HG03060 (cell line): Measurements from ENCODE around the gene RAET1L.
"Not testable (repeated sequence)": the region's sequence is repeated elsewhere in the genome, so short reads cannot be mapped to it uniquely, and the experiment has no call there.

Source experiments
- ATAC-seq: cut with Tn5 transposase; IDR thresholded peaks from one replicate; pipeline ENCODE4 v1.9.1; 2021; ENCODE audit warnings: low read depth, moderate number of reproducible peaks; ENCODE audit not compliant: unreplicated experiment

Gene RAET1L

DNA sequence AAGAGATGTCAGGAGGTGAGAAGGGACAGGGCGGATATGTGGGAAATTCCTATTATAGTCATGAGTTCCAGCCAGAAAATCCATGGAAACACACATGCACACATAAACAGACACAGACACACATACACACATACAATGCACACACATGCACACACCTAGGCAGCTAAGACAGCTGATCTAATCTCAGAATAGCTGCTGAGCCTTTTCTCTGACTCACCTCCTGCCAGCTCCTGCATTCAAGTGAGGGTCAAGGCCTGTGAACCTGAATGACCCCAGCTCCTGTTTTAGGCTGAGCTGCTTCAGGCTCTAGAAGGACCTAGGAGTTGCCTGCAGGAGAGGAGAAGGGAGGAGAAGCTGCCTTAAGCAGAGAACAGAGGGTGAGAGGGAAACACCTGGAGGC is 21.6 kb upstream of the RAET1L start:
- ATAC-seq: no peak

DNA sequence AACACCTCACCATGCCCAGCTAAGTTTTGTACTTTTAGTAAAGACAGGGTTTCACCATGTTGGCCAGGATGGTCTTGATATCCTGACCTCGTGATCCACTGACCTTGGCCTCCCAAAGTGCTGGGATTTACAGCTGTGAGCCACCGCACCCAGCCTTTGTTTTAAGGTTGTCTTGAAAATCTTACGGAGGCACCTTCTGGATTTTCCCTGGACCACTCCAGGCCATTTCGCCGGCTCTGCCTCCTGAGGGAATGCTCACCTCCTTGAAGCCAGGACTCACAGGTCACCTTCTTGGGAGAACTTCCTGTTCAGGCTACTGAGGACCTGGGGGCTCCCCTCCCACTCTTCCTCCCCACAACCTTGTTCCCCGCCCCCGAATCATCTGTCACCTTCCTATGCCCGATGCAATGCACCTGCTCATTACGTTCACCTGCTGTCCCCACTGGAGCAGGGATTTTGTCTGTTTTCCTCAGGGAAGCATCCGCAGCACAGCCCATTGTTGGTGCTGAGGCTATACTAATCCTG is 19.4 kb upstream of the RAET1L start:
- ATAC-seq: no peak

DNA sequence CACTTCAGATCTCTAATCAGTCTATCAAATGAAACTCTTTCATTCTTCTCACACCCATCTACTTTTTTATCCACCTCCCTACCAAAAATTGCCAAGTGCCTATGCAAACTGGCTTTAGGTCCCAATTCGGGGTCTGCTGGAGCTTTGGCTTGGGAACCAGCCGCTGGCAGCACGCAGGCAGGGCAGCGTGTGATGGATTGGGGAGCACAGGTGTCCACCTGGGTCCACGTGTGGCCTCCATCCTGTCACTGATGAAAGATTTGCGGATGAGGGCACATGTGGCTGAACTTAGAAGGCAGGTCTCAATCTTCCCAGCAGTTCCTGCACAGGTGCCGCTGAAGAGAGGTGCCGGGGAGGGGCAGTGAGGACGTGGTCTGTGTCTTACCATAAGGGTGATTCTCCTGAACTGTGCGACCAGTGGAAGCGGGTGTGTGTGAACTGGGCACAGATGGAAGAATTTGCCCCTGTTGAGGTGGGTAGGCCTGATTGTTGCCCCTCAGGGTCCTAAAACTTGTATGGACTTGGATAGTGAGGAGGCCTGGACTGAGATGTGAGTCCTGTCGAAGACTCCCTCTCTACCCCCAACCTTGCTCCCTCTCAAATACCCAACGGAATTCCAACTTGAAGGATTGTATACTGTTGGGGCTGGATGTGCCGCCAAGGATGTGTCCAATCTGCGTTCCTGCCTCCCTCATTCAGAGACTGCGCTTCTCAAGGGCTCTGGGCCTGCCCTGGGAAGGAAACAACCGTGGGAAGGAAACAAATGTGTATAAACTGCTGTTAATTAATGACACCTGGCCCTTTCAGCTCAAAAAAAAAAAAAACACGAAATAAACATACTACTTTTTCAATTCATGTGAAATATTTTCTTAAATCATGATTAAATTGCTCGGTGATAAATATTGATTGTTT is 18.4 kb upstream of the RAET1L start:
- no peak for ATAC-seq

DNA sequence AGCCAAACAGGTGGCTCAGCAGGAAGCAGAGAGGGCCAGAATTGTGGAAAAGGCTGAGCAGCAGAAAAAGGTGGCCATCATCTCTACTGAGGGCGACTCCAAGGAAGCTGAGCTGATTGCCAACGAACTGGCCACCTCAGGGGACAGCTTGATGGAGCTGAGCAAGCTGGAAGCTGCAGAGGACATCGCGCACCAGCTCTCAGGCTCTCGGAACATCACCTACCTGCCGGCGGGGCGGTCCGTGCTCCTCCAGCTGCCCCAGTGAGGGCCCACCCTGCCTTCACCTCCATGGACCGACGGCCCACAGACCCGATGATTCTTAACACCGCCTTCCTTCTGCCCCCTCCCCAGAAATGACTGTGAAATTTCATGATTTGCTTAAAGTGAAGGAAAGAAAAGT is 17.8 kb upstream of the RAET1L start:
- no peak for ATAC-seq

DNA sequence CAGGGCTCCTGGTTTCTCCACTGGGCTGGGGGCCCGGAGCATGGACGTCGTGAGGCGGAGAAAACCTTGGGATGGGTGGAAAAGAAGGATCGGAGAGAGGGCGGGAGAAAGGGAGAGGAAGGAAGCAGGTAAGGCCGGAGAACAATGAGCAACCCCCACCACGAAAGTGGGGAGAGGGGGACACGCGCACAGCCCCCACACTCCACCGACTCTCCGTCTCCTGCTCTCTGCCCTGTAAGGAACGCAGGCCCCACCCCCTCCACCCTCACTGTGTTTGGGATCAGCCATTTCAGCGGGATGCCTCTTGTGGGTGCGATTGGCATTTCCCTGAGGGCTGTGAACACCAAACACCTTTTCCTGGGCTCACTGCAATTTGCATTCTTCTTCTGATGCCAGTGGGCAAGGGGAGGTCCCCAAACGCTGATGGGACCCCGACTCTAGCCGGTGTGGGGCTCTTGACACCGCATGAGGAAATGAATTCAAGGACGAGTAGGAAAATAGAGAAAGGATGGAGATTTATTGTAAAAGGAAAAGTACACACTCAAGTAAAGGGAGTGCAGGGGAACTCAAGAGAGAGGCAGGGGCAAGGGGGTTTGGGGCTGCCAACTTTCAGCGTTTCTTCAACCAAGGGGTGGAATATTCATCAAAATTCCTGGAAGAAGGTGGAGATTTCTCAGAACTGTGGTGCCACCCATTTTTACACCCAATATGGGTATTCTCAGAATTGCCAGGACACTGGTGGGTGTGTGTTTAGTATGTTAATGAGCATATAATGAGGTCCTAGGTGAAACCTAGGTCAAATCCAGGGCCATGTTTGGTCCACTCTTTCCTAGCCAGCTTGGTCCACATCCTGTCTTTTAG is 13.1 kb upstream of the RAET1L start:
- no peak for ATAC-seq

DNA sequence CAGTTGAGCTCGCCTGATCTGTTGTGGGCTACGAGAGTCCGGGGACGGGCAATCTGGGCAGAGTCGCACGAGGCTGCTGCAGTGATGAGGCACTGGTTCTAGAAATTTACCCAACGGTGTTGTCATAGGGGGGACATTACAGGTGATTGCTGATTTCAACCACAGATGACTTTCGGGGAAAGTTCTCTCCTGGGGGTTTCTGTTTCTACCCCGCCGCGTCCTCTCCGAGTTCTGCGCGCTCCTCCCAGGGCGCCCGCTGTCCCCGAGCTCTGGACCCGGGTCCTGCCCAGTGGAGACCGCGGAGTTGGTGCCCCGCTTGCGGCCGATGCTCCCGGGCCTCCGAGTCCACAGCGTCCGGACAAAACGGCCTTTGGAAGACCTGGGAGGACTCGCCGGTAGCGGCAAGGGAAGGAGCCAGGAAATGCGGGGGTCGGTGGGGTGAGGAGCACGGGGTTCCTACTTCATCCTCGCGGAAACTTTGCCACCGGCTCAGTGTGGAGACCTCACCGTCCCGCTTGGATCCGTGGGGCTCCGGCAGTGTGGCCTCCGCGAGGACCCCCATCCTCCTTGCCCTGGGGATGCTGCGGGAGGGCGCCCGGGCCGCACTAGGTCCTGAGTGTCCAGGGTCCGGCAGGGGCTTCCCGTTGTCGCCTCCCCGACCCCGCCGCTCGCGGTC is 12.3 kb upstream of the RAET1L start:
- ATAC-seq: no peak

DNA sequence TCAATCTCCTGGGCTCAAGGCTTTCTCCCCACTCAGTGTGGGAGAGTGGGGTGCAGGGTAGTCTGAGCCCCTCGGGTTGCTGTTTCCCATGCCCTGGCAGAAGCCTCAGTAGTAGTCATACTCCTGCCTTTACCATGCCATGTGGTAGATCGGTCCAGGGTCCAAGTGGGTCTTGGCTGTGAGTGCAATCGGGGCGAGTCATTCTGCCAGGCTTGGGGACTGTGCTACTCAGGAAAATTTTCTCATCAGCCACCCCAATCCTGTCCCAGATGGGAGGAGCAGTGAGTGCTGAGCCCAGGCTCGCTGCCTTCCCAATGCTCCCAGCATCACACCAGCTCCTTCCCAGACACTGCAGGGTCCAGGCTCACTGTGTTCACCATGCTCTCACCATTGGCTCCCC is 10.7 kb upstream of the RAET1L start:
- no peak for ATAC-seq

DNA sequence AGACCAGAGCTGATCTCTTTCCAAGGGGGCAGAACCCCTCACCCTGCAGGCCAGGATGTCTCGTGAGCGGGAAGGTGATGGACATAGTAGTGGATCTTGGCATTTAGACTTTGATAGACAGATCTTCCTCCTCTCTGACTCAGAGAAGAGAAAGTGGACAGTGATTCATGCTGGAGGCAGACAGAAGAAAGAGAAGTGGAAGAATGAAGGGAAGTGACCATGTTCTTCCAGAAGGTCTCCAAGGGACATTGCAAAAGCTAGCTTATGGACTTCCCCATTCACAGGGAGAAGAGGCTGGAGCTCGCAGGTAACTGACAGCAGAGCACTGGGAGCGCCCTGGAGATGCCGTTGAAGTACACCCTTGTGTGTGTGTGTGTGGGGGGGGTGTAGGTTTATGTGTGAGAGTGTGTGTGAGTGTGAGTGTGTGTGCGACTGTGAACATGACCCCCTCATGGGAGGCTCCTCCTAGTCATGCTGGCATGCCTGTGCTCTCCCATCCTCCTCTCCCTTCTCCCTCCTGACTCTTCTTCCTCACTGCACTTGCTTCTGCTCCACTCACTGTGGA is 8.0 kb upstream of the RAET1L start:
- ATAC-seq: no peak

DNA sequence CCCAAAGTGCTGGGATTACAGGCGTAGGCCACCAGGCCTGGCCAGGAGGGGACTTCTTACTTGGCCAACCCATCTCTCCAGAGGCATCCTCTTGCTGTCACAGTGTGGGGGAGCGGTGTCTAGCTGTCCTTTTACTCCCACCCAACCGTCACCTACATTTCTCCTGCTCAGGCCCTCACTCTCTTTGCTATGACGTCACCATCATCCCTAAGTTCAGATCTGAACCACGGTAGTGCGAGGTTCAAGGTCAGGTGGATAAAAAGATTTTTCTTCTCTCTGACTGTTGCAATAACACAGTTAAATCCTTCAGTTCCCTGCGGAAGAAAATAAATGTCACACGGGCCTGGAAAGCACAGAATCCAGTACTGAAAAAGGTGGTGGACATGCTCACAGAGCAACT is 7.3 kb upstream of the RAET1L start:
- ATAC-seq: no peak

DNA sequence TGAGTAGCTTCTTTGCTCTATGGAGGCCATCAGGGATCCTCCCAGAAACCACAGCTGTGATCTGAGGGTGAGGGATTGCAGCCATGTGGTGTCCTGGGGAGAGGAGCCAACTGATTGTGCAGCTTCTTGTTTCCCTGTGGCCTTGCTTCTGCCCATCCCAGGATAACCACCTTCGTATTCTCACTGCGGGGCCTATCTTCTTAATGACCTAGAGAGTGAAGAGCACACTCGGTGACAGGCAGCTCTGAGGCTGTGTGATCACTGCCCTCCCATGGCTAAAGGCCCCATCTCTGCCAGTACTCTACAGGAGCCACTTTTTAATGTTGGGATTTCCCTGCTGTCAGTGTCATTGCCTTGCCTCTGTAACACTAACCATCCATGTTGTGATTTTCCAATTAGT is 5.3 kb upstream of the RAET1L start:
- ATAC-seq: no peak

DNA sequence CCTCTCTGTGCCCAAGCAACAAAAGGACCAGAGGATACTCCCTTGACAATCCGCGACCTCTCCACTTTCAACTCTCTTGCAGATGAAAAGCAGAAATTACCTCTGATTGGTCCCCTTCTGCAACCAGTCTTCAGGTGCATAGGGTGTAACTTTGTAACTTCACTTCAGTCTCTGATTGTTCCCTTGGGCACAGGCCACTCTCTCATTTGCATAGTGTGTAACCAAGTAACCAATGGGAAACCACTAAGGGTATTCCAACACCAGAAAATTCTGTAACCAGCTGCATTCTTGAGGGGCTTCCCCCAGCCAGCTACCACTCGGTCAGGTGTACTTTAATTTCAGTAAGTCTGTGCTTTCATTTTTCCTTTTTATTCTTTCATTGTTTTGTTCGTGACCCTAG is 4.4 kb upstream of the RAET1L start:
- no peak for ATAC-seq

DNA sequence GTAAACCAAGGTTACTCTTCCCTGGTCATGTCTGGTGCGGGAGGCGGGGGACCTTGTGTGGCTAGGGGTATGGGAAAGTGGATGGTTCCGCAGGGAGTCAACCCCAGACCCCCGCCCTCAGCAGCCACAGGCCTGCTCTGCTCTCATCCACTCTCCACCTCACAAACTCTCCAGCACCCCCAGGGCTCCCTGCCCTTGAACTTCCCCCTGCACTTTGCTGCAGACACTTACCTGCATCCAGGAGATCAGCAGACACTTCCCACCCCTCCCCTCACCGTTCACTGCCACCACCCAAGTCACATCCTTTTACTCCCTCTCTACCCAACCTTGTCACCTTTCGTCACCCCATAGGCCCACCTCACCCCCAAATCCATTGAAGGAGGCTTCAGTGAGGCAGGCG is 3.9 kb upstream of the RAET1L start:
- ATAC-seq: no peak

DNA sequence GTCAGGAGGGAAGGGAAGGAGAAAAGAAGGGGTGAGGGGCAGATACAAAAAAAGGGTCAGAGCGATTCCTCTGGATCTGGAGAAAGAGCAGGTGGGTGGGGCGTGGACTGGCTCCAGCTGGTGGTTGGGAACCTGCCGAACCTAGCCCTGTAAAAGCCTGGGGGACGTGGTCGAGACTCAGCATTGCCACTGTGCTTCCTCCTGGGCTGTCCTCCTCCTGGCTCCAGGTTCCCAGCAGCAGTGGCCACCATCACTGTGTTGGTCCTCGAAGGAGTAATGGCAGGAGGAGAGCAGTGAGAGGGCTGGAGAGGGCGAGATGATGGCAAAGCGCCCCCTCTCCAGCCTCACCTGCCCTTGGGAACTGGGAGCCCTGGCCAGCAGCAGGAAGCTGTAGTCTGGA is 3.5 kb upstream of the RAET1L start:
- no peak for ATAC-seq

DNA sequence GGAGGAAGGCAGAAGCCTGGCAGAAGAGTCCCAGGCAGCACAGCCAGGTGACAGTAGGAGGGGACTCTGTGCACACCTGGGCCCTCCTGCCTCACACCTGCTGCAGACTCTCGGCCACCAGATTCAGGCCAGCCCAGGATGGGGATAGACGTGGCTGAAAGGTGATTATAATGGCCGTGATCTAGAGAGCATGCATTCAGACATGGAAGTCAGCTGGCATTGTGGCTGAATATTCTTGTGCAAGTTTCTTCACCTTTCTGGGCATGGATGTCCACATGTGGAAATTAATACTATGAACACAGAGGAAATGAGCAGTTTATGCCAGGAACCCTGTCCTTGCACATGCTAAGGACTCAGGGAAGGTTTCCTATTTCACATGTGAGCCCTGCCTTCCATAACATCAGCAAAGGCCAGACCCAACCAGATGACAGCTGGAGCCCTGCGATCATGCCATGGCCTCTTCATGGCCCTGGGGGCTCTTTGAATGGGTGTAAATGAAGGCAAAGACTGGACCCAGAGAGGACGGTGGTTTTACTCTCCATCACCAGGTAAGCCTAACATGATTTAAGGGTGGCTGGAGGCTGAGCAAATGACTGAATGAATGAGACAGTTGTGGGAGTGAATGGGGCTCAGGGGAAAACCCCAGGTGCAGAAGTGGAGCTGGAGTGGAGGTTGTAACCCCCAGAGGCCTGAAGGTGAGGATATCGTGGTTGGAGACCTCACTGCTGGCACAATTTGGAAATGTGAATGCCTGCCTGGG is 2.7 kb upstream of the RAET1L start:
- ATAC-seq: no peak

DNA sequence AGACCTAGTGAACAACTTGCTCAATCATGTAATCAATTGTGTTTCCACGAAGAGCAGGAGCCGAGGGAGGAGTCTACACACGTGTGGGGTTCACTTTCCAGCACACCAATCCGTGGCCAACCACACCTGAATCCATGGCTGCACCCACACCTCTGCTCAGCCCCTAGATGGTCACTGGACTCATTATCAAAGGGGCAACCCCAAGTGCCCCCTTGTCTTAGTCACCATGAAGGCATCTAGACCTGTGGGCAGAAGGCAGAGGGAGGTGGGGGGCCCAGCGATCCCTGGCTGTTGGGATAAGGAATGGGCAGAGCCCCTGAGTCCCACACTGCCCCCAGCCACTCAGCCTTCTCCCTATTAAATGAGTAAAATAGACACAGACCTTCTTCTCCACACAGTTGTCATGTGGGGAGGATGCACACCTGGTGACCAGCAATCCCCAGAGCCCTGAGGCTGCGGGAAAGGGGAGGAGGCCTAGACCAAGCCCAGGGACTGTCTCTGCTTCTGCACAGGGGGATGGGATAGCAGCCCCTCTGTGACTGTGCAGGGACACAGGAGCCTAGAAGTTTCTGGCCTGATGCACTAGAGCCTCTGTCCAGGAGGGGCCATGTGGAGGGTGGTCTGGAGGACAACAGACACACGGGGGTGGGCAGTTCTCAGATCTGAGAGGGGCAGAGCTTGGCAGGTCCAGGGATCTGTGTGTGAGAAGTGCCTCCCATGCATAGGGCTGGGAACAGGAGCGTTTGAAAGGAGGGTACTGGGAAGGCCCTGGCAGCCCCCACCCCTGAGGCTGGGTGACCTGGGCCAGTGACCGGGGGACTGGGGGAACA is 1.9 kb upstream of the RAET1L start:
- ATAC-seq: no peak

DNA sequence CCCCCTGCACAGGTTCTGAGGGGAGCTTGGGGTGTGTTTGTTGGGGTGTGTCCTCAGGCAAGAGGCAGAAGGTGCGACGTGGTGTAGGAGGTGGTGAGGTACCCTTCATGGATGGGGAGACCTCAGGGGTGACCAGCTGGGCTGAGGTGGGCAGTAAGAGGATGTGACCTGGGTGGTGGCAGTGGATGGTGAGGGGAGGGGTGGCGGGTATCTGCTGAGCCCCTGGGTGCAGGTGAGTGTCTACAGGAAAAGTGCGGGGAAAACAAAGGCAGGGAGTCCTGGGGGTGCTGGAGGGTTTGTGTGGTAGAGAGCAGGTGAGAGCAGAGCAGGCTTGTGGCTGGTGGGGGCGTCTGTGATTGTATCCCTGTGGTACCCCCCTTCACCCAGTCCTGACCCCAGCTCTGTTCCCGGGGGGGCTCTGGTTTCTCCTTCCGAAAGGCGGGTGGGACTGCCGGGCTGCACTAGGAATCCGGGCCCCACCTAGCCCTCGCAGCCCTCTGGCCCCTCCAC is 631 bp downstream of the RAET1L start:
- ATAC-seq: no peak

DNA sequence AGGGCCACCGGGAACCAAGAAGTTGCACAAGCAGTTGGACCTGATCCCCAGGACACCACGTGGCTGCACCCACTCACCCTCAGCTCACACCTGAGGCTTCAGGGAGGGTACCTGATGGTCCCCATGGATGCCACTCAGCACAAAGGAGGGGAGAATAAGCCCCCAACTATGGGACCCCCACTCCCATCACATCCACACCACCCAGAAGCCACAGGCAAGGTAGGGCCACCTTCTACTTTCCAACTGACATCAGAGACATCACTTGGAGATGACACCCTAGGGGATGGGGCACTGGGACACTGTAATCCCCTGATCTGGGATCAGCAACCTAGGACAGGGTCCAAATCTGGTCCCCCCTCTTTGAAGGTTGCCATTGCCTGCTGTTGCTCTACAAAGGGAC is 1.3 kb downstream of the RAET1L start:
- not testable (repeated sequence) for ATAC-seq

DNA sequence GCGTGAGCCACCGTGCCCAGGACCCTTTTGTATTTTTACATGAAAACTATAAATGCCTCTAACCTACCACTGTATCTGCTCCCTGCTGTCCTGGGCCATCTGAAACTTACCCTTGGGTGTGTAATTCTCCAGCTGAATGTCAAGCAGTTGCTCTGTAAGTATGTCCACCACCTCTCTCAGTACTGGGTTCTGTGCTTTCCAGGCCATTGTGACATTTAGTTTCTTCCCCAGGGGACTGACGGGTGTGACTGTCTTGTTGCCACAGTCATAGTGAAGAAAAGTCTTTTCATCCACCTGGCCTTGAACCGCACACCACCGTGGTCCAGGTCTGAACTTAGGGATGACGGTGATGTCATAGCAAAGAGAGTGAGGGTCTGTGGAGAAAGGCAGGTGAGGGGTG is 3.5 kb downstream of the RAET1L start:
- not testable (repeated sequence) for ATAC-seq
